GM21381 (cell line): ENCODE results near the gene PRSS33.

Experiments used
- ATAC-seq: cut with Tn5 transposase; IDR thresholded peaks from one replicate; pipeline ENCODE4 v1.9.1; 2021; ENCODE audit warnings: mild to moderate bottlenecking, moderate library complexity; ENCODE audit not compliant: unreplicated experiment

The PRSS33 gene

DNA sequence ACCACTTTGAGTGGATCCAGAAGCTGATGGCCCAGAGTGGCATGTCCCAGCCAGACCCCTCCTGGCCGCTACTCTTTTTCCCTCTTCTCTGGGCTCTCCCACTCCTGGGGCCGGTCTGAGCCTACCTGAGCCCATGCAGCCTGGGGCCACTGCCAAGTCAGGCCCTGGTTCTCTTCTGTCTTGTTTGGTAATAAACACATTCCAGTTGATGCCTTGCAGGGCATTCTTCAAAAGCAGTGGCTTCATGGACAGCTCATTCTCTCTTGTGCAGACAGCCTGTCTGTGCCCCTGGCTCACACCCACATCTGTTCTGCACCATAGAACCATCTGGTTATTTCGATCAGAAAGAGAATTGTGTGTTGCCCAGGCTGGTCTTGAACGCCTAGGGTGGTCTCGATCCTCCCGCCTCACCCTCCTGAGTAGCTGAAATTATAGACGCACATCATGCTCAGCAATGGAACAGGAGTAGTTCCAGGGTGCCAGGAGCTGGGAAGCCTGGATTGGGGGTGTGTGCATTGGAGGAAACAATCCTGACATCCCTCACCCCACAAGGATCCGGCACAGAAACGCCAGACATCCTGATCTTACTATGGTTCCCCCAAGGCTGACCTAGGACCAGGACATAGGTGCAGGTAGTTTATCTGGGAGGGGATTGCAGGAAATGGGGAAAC, 34.3 kb upstream of the PRSS33 start:
- ATAC-seq: no peak

DNA sequence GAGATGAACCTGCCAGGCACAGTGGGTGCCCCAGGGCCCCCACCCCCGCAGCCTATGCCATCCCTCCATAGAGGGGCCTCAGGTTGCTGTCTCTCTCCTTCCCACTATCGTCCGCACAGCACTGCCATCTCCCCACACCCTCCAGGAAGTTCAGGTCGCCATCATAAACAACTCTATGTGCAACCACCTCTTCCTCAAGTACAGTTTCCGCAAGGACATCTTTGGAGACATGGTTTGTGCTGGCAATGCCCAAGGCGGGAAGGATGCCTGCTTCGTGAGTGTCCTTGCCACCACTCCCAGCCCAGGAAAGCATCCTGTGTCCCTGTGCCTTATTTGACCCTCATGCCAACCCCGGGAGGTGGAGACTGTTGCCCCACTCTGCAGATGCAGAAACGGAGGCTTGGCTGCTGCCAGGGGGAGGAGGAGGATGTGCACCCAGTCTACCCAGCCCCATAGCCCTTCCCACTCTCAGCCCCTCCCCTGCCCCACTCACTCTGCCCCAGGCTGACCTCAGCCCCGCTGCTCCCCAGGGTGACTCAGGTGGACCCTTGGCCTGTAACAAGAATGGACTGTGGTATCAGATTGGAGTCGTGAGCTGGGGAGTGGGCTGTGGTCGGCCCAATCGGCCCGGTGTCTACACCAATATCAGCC, 33.6 kb upstream of the PRSS33 start:
- ATAC-seq: no peak

GRCh38 chr16:2819939-2820835, 32.8 kb upstream of the PRSS33 start:
- no peak for ATAC-seq

GRCh38 chr16:2819179-2819938, 32.0 kb upstream of the PRSS33 start:
- ATAC-seq: no peak

DNA sequence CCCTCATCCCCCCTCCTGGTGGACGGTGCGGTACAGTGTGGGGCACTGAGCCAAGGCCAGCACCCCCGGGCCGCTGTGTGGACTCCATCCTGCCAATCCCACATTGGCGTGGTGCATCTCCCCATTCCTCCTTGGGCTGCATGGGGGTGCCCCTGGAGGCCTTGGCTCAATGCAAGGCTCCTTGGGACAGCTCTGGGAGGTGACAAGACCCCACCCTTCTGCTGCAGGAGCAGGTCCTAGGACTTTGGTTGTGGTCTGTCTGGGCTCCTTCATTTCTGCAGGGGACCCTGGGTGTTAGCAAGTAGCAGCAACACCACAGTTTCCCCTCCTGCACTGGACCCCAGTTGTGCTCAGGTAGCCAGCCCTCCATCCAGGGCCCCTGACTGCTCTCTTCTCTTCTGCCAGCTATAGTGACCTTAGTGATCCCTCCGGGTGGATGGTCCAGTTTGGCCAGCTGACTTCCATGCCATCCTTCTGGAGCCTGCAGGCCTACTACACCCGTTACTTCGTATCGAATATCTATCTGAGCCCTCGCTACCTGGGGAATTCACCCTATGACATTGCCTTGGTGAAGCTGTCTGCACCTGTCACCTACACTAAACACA, 31.0 kb upstream of the PRSS33 start:
- no peak for ATAC-seq

GRCh38 chr16:2817340-2818271, 30.2 kb upstream of the PRSS33 start:
- ATAC-seq: no peak

GRCh38 chr16:2816751-2817339, 29.5 kb upstream of the PRSS33 start, which contains the start of gene PRSS21:
PRSS21 (plus strand) TSS chr16:2817237; CDS start chr16:2817269, 32 bp downstream.
- no peak for ATAC-seq

GRCh38 chr16:2815299-2815771, 28.0 kb upstream of the PRSS33 start:
- no peak for ATAC-seq

DNA sequence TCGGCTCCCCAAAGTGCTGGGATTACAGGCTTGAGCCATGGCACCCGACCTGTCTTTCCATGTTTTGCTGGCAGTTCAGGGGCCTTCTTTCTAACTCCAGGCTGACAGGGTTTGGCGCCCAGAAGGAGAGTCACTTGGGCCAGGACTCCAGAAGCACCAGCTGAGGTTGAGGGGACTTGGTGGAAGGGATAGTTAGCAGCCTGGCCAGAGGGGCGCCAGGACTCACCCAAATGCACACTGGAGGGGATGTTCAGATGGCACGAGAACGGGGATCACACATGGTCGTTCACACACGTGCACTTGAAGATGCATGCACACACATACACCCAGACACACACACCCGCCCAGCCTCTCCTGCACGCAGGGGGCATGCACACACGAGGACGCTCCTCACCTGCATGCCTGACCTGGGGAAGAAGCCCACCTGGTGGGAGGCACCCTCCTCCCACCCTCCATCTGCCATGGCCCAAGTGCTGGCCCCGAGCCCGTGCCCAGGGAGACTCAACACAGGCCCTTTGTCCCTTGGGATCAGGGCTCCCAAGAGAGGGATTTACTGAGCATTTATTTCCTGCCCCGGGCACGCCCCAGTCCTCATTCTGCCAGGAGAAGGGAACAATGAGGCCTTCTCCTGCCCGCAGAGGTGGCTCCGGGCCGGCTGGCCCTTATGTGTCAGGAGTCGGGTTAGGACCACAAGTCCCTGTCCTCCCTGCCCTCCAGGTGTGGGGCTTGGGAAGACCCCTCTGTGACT, 27.4 kb upstream of the PRSS33 start:
- no peak for ATAC-seq

GRCh38 chr16:2813771-2814221, 26.4 kb upstream of the PRSS33 start:
- no peak for ATAC-seq

DNA sequence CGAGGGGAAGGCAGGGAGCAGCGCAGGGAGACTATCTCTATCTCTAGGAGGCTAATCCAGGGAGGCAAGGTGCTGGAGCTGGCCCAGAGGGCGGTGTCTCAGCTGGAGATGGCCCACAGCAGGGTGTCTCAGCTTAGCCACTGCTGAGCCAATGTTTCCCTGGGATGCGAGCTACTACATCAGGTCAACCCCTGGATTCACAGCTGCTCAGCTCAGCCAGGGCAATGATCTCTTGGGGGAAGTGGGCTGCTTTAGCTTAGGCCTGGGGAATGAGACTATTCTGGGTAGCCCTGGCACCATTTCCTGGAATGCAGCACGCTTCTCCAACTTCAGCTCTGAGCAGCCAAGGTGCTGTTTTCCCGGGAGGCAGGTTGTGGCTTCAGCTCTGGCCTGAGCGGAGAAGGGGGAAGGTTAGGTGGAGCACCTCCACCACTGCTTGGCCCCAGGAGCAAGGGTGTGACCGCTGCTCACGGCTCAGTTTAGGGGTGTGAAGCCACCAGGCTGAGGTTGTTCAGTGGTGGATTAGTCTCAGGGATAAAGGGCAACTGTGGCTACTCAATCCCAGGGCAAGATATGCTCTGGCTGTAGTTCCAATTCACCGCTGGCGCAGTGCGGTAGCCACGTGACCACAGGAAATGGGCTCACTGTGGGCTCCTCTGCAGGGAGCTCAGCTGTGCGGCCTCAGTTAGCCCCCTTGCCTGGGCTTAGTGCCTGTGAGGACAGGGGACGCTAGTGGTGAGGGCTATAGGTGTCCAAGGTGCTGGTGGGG, 24.5 kb upstream of the PRSS33 start:
- no peak for ATAC-seq

GRCh38 chr16:2810651-2811050, 23.3 kb upstream of the PRSS33 start:
- ATAC-seq: no peak

GRCh38 chr16:2809149-2809760, 21.9 kb upstream of the PRSS33 start:
- ATAC-seq: no peak

- no peak for ATAC-seq
Observed at GRCh38 chr16:2808181-2808580, 20.8 kb upstream of the PRSS33 start.

- no peak for ATAC-seq
Observed at GRCh38 chr16:2806286-2806685, 18.9 kb upstream of the PRSS33 start.

- no peak for ATAC-seq
Observed at GRCh38 chr16:2804728-2805127, 17.4 kb upstream of the PRSS33 start.
